Loucy (cell line): ENCODE measurements around the gene AUH.

Experiments
- EZH2phosphoT487 ChIP-seq: fragments of 200-600 bp; IDR thresholded peaks from 2 replicates; pipeline ENCODE4 v1.6.1; 2018; ENCODE audit warnings: antibody characterized with exemption, mild to moderate bottlenecking, moderate library complexity, borderline replicate concordance
- TF ChIP-seq, protein P1 (sequence below): fragments of 200-600 bp; sonication (generic); conservative IDR thresholded peaks from 2 replicates; pipeline ENCODE4 v1.5.1; 2014; ENCODE audit warnings: mild to moderate bottlenecking, antibody characterized with exemption, low read length

DNA sequence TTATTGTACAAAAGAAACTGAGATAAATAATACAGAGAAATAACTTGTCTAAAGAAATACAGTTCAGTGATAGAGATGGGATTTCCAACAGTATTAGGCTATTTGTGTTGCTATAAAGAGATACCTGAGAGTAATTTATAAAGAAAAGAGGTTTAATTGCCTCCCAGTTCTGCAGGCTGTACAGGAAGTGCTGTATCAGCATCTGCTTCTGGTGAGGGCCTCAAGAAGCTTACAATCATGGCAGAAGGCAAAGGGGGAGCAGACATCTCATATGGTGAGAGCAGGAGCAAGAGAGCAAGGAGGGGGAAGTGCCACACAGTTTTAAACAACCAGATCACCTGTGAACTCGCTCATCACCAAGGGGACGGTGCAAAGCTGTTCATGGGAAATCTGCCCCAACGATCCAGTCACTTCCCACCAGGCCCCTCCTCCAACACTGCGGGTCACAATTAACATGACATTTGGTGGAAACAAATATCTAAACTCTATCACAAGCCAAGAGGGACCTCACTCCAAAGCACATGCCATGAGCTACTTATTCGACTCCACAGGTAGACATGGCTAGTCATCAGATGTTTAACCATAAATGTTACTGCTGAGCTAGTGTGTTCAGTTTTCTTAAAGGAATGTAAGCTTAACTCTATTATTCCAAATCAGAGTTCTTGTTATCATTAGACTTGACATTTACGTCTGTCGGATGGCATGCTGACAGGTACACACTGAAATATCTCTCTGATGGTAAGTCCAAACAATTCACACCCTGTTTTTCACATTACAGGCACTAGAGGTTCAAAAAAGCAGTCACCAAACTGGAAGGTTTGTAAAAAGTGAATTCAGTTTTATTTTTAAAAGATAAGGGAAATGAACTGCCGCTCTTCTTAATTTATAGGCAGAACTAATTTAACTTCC lies 82.2 kb downstream of the AUH start:
- TF ChIP-seq EZH2phosphoT487: no peak
- TF ChIP-seq, protein P1, sequence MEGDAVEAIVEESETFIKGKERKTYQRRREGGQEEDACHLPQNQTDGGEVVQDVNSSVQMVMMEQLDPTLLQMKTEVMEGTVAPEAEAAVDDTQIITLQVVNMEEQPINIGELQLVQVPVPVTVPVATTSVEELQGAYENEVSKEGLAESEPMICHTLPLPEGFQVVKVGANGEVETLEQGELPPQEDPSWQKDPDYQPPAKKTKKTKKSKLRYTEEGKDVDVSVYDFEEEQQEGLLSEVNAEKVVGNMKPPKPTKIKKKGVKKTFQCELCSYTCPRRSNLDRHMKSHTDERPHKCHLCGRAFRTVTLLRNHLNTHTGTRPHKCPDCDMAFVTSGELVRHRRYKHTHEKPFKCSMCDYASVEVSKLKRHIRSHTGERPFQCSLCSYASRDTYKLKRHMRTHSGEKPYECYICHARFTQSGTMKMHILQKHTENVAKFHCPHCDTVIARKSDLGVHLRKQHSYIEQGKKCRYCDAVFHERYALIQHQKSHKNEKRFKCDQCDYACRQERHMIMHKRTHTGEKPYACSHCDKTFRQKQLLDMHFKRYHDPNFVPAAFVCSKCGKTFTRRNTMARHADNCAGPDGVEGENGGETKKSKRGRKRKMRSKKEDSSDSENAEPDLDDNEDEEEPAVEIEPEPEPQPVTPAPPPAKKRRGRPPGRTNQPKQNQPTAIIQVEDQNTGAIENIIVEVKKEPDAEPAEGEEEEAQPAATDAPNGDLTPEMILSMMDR: no peak
